Adrenal gland (tissue), 12 donors: Measurements from ENCODE around the gene HK2. TPM values are rescaled to one million over a fixed set of nuclear protein-coding genes. Genes with fewer than 3 reads are reported as not detected.

Experiments
- DNase-seq, 7 donors: peaks; one replicate each; pipeline ENCODE4 v3.0.0-alpha.2; 2019 to 2020
- H3K27ac ChIP-seq, 5 donors: fragments of 200-600 bp; sonication (generic) in 4 of 5; 1 replicate in 3 of 5; 2 replicates in 2 of 5; pipeline versions ENCODE4 v1.5.1 to v1.8.0; 2016 to 2020; ENCODE audit warnings: mild to moderate bottlenecking in 1 of 5
- H3K27me3 ChIP-seq: fragments of 200-600 bp; 2 replicates; pipeline ENCODE4 v1.8.0; 2021
- H3K36me3 ChIP-seq, 2 donors: fragments of 200-600 bp; replicated peaks in 1 of 2; 1 replicate in 1 of 2; 2 replicates in 1 of 2; pipeline versions ENCODE4 v1.5.1 to v1.8.0; 2018 to 2022
- H3K4me1 ChIP-seq, 2 donors: fragments of 200-600 bp; replicated peaks in 1 of 2; 1 replicate in 1 of 2; 2 replicates in 1 of 2; pipeline versions ENCODE4 v1.5.1 to v1.8.0; 2018 to 2021
- H3K4me3 ChIP-seq, 4 donors: fragments of 200-600 bp; sonication (generic) in 3 of 4; one replicate each; pipeline ENCODE4 v1.5.1; 2016 to 2018
- H3K9me3 ChIP-seq, 3 donors: fragments of 200-600 bp; sonication (generic) in 1 of 3; replicated peaks in 1 of 3; 1 replicate in 2 of 3; 2 replicates in 1 of 3; pipeline versions ENCODE4 v1.5.1 to v1.8.0; 2016 to 2021
- POLR2A ChIP-seq, 2 donors: fragments of 450-650 bp; IDR thresholded peaks; one replicate each; pipeline ENCODE4 v1.6.1; 2017; ENCODE audit warnings: antibody characterized with exemption in 2 of 2, mild to moderate bottlenecking in 2 of 2, moderate library complexity in 1 of 2
- WGBS, 4 donors: extraction: QIAGEN DNeasy Blood & Tissue Kit in 2 of 4; methylation state at CpG; one replicate each; pipeline versions ENCODE4 v1.1.5 to v1.1.7; 2013 to 2017; 5-methylcytosine and 5-hydroxymethylcytosine counted together
- intact Hi-C, 2 donors: fragments of 100-400 bp; cut with DNase I; formaldehyde crosslinking; loops; one replicate each; pipeline versions ENCODE4 v1.14.1 to v1.15.0; 2022 to 2023
- polyA plus RNA-seq, 3 donors: library from polyadenylated mRNA; stranded (reverse); fragments of 200-250 nt in 2 of 3; fragments of 350-450 nt in 1 of 3; fragmentation: Illumina TruSeq in 1 of 3; extraction: RNeasy Lipid Tissue Mini Kit (QIAGEN cat#74804) in 1 of 3; gene quantifications; one replicate each; pipeline ENCODE4 v1.2.3, GENCODE V29; 2013 to 2014
- total RNA-seq, 9 donors: library from RNA; depleted of rRNA in 4 of 9; stranded (reverse); fragments of >200 nt in 4 of 9; fragments of 120-200 nt in 1 of 9; fragmentation: NEBNext Ultra II Directional in 1 of 9; extraction: Animal tissue kit (Norgen Biotek cat#: 25700) in 1 of 9; gene quantifications; one replicate each; pipeline versions ENCODE4 v1.1.0 to v1.2.4, GENCODE V29; 2013 to 2023
- TF ChIP-seq, protein P1 (sequence below), 6 experiments: fragments of 450-650 bp in 4 of 6; fragments of 200-600 bp in 2 of 6; sonication (generic) in 1 of 6; IDR thresholded peaks; 1 replicate in 5 of 6; 2 replicates in 1 of 6; pipeline versions ENCODE4 v1.5.1 to v1.8.0; 2016 to 2021; ENCODE audit warnings: antibody characterized with exemption in 6 of 6, mild to moderate bottlenecking in 2 of 6, moderate library complexity in 1 of 6
- donor health status: healthy with polysubstance abuse.
- donor health status: Bipolar disorder and iron deficiency.
- donor health status: DM: yes; HTN: yes; CAD: no.
- donor health status: DM: no; HTN: no; CAD: no.
- donor health status: DM: no; HTN: no; CAD: no.
- donor health status: DM: yes; HTN: yes; CAD: no.

Gene HK2
- total and polyA plus RNA-seq, 12 donors = 1.2 to 11.7 (median 5.0) TPM

DNA sequence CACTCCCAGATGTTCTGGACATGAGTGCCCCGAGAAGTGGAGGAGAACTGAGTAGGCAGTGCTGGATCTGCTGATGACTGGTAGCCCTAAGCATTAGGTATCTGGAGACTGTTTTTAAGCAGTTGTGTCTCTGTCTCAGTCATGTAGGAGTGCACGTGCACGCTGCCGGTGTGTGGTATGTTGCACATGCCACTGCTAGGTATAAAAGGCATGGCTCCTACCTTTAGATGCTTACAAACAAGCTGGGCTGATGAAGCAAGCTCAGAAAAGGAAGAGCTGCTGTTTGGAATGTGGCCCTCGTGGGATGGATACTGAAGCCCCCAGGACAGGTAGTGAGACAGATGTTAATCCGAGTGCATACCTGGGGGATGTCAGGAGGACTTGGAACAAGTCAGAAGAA lies 49.1 kb downstream of the HK2 start:
- TF ChIP-seq, protein P1, sequence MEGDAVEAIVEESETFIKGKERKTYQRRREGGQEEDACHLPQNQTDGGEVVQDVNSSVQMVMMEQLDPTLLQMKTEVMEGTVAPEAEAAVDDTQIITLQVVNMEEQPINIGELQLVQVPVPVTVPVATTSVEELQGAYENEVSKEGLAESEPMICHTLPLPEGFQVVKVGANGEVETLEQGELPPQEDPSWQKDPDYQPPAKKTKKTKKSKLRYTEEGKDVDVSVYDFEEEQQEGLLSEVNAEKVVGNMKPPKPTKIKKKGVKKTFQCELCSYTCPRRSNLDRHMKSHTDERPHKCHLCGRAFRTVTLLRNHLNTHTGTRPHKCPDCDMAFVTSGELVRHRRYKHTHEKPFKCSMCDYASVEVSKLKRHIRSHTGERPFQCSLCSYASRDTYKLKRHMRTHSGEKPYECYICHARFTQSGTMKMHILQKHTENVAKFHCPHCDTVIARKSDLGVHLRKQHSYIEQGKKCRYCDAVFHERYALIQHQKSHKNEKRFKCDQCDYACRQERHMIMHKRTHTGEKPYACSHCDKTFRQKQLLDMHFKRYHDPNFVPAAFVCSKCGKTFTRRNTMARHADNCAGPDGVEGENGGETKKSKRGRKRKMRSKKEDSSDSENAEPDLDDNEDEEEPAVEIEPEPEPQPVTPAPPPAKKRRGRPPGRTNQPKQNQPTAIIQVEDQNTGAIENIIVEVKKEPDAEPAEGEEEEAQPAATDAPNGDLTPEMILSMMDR (IDR thresholded peaks at IDR 0.05) = no peak
- no peak for TF ChIP-seq POLR2A (IDR thresholded peaks at IDR 0.05)
- H3K36me3 ChIP-seq = no peaks in the 10 kb centered on the region
- H3K9me3 ChIP-seq = no peaks in the 10 kb centered on the region
- intact Hi-C loops = no loop called here
- no peak for DNase-seq
- no peaks in the 10 kb centered on the region for H3K4me1 ChIP-seq
- no peak overlapping the region for H3K4me3 ChIP-seq
- H3K27ac ChIP-seq = no peak overlapping the region
- WGBS, 4 donors = 83 to 89% (median 85%) methylated on average over 6 of the region's 6 CpGs
- no peaks in the 10 kb centered on the region for H3K27me3 ChIP-seq

DNA sequence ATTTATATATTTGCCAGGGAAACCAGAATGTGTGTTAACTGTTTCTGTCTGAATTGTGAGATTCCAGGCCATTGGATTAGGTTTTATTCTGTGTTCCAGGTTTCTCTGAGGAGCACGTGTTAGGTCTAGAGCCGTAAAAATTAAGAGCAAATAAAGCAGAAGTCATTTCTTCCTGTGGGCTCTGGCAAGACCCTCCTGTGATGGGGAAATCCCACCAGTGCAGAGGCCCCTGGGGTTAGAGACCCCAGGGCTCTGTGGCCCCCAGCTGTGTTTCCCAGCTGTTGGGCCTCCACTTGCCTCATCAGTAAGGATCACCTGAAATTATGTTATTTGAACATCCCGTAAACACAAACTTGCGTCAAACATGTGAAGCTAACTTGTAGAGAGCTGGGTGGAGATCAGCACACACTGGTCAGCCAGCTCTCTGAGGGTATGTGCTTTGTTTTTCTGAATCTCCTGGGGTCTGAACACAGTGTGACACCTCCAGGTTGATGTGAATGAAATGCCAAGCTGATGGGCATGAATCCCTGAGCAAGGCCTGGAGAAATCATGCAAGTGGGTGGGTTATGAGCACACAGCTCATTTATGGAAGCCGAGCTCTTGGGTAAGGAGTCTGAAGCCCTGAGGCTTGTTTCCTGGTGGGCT lies 50.3 kb downstream of the HK2 start:
- intact Hi-C loops = no loop called here

DNA sequence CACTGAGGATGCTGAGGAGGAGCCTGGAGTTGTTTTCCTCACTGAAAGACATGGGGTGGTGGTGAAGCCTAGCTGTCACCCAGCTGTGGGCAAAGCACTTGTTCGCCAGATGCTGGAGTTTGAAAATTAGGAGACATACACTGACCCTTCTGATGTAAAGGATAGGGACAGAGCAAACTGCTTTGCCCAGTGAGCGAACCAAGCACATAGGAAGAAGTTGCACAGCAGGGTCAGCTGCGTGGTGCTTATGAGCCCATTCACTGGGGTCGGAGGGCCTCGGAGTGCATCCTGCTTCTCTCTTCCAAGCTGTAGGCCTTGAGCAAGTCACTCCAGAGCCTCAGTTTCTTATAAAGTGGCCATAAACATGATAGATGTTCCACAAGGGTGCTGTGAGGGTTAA lies 50.9 kb downstream of the HK2 start:
- Histone ChIP-seq H3K27ac (no peak overlapping the region), H3K4me3 (no peak overlapping the region), H3K4me1 (no peaks in the 10 kb centered on the region), H3K9me3 (no peaks in the 10 kb centered on the region), H3K27me3 (no peaks in the 10 kb centered on the region), H3K36me3 (no peaks in the 10 kb centered on the region)
- DNase-seq = no peak
- TF ChIP-seq, protein P1 (IDR thresholded peaks at IDR 0.05) = no peak
- no peak for TF ChIP-seq POLR2A (IDR thresholded peaks at IDR 0.05)
- 78 to 91% (median 84%) methylated on average over 4 to 5 of the region's 5 CpGs for WGBS, 4 donors
- intact Hi-C loops = no loop called here

More for the DNA sequence above, 50.3 kb downstream of the HK2 start:
- Histone ChIP-seq H3K9me3 (no peaks in the 10 kb centered on the region), H3K4me1 (no peaks in the 10 kb centered on the region), H3K27ac (no peak overlapping the region), H3K4me3 (no peak overlapping the region), H3K36me3 (no peaks in the 10 kb centered on the region), H3K27me3 (no peaks in the 10 kb centered on the region)
- no peak for TF ChIP-seq POLR2A (IDR thresholded peaks at IDR 0.05)
- TF ChIP-seq, protein P1 (IDR thresholded peaks at IDR 0.05) = no peak
- DNase-seq = no peak
- WGBS, 4 donors = 82 to 91% (median 84%) methylated on average over 4 to 5 of the region's 5 CpGs

DNA sequence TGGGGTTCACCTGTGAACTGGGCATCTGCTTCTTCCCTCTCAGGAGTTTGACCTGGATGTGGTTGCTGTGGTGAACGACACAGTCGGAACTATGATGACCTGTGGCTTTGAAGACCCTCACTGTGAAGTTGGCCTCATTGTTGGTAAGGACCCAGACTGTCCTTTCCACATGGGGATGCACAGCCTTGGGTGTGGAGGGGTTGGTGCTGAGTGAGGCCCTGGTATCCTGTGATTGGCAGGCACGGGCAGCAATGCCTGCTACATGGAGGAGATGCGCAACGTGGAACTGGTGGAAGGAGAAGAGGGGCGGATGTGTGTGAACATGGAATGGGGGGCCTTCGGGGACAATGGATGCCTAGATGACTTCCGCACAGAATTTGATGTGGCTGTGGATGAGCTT lies 52.3 kb downstream of the HK2 start:
- Histone ChIP-seq H3K36me3 (no peaks in the 10 kb centered on the region), H3K9me3 (no peaks in the 10 kb centered on the region), H3K4me3 (no peak overlapping the region), H3K27ac (no peak overlapping the region), H3K4me1 (no peaks in the 10 kb centered on the region), H3K27me3 (no peaks in the 10 kb centered on the region)
- no peak for DNase-seq
- WGBS, 4 donors = 72 to 90% (median 85%) methylated on average over 8 of the region's 8 CpGs
- TF ChIP-seq POLR2A (IDR thresholded peaks at IDR 0.05) = no peak
- TF ChIP-seq, protein P1 (IDR thresholded peaks at IDR 0.05) = no peak
- intact Hi-C loops = no loop called here
